ENCODE results near the gene FRAS1. TPM values are rescaled to one million over a fixed set of nuclear protein-coding genes. Genes with fewer than 3 reads are reported as not detected.

FRAS1 gene
- total RNA-seq, 2 experiments from 2014 or later: 0.09 TPM; not detected in 1

DNA sequence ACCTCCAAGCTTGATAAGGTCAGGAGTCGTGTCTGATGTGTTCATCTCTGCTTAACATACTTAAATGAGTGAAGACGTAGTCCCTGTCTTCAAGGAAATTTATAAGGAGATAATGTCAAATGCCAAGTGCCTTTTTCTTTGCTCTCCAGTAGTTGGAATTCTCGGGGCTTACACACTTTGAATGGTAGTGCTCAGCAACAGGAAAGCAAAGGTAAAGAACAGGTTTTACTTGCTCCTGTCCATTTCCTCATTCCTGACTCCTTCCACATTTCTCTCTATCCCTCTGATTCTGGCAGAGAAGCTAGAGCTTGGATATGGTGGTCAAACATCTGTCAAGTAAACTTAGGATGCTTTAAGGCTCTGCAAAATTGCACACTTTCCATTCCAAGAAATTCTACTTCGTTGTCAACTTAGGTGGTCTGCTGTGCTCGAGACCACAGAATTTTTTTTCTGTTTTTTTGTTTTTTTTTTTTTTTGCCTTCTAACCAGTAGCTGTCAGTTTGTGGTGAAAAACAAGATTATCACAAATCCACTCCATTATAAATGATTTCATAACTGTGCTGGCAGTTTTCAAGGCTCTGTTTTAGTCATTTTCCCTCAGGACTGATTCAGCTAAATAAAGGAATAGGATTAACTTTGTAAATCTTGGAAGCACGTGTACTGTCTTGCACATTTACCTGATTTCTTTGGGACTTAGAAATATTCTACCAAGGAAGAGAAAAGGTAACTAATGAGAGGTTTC, 313.7 kb downstream of the FRAS1 start:
- Mint-ChIP-seq H3K36me3 (ENCODE audit: low read depth) (no peaks in the 10 kb centered on the region), H3K4me3 (no peak overlapping the region), H3K9me3 (ENCODE audit: low read depth) (no peaks in the 10 kb centered on the region), H3K4me1 (no peaks in the 10 kb centered on the region), H3K27ac (no peak overlapping the region), H3K27me3 (no peaks in the 10 kb centered on the region)
- ATAC-seq (no peak), DNase-seq (no peak)
- ChIA-PET POLR2A (no interaction called here), CTCF (interaction anchor here (0.9 kb wide), 1 partner anchor 56 kb away, joined by 3 read pairs; no protein-coding TSS in a partner anchor)
- intact Hi-C loops (cut with DNase I, micrococcal nuclease): no loop called here

DNA sequence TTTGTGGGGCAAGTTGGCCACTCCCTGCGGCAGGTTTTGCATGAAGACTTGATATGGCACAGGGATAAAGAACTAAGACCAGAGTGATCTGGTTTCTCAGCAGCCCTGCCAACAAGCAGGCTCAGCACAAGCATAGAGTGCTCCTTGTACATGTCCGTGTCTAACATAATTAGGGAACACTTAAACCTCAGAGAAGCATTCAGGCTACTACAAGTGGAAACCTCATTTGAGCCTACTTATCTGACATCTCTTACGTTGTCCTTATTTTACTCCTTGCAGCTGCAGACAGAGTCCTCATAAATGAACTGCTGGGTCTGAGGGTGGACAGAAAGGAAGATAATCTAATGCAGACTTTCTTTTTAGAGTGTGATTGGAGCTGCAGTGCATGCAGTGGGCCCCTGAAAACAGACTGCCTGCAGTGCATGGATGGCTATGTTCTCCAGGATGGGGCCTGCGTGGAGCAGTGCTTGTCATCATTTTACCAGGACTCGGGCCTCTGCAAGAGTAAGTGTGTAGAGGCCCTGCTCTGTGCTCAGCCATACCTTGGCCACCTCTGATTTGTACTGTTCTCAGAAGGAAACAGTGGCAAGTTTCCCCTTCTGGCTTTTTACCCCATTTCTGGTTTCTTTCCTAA, 315.3 kb downstream of the FRAS1 start:
- no peak for ATAC-seq
- no peak overlapping the region for H3K27ac Mint-ChIP-seq
- H3K9me3 Mint-ChIP-seq (ENCODE audit: low read depth): no peaks in the 10 kb centered on the region
- no peaks in the 10 kb centered on the region for H3K27me3 Mint-ChIP-seq
- no peaks in the 10 kb centered on the region for H3K36me3 Mint-ChIP-seq (ENCODE audit: low read depth)
- no peak overlapping the region for H3K4me3 Mint-ChIP-seq
- no peak for DNase-seq
- ChIA-PET POLR2A (no interaction called here), CTCF (interaction anchor here (0.5 to 0.6 kb wide), 2 partner anchors 18 to 1142 kb away, joined by 3 to 4 read pairs; no protein-coding TSS in a partner anchor)
- intact Hi-C loops (cut with DNase I, micrococcal nuclease): no loop called here
- no peaks in the 10 kb centered on the region for H3K4me1 Mint-ChIP-seq

DNA sequence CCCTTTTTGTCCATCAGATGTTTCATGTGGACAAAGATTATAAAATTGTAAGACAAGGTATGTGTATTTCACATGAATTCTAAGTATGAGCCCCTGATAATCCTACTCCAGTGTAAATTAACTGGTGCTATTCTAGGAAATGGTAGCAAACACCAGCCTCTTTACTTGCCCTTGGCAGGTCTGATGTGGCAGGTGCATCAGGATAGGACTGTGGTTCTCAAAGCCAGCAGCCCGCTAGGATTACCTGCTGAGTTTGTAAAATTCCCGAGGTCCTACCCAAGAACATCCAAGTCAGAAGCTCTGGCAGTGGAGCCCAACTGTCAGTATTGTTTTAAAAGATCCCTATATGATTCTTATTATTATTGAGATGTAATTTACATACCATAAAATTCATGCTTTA, 320.4 kb downstream of the FRAS1 start:
- Mint-ChIP-seq H3K4me1 (no peaks in the 10 kb centered on the region), H3K27ac (no peak overlapping the region), H3K36me3 (ENCODE audit: low read depth) (no peaks in the 10 kb centered on the region), H3K27me3 (peaks cover 2% of the 10 kb centered on the region), H3K4me3 (no peak overlapping the region), H3K9me3 (ENCODE audit: low read depth) (no peaks in the 10 kb centered on the region)
- ATAC-seq (no peak), DNase-seq (no peak)
- intact Hi-C loops (cut with DNase I, micrococcal nuclease): no loop called here
- ChIA-PET POLR2A (no interaction called here), CTCF (no interaction called here)

DNA sequence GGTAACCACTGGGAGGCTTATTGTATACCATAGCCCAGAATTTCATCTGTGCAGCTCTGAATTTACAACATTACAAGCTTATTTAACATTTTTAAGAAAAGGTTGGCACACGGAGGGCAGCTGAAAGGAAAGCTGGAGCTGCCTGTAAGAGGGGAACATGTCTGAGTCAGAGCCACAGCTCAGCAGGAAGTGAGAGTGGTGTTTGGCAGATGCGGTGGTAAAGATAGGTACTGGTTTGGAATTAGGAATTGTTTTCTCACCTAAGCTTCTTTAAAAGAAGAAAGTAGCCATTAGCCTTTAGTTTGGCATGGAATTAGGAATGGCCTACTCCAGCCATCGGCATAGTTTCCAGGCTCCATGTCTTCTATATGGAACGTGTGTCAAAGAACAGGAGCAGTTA, 321.9 kb downstream of the FRAS1 start:
- intact Hi-C loops (cut with DNase I, micrococcal nuclease): no loop called here
- H3K4me1 Mint-ChIP-seq: no peaks in the 10 kb centered on the region
- no peak for DNase-seq

DNA sequence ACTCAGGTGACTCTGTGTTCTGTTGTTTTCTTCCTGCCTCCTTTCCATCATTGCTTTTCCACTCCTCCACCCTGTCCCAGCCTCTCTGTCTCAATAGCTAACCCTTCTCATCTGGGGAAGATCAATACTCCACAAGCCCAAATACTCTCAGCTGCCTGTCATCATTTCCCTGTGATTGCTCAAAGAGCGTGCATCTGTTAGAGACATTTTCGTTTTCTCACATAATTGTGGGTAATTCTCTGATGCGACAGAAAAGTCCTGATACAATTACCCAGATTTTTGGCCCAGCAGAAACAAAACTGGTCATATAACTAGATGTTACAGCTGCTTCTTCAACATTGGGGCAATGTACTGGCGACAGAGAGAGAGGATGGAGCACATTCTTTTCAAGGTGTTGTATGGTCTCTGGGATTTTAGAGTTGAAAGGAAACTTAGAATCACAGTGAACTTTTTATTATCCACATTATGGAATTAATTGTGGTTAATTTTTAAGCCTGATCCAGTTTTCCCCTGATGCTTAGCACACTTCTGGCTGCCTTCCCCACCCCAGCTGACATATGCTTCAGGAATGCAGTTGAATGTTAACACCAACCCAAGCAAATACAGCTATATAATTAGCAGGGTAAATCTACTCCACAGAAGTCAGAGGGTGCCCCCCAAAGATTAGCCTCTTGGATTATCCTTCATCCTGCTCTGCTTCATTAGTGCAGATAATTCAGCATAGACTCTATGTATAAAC, 323.0 kb downstream of the FRAS1 start:
- Mint-ChIP-seq H3K27ac (no peak overlapping the region), H3K36me3 (ENCODE audit: low read depth) (no peaks in the 10 kb centered on the region), H3K4me1 (no peaks in the 10 kb centered on the region), H3K4me3 (no peak overlapping the region), H3K9me3 (ENCODE audit: low read depth) (no peaks in the 10 kb centered on the region), H3K27me3 (peaks cover 6% of the 10 kb centered on the region)
- no peak for DNase-seq
- intact Hi-C loops (cut with DNase I, micrococcal nuclease): no loop called here
- no peak for ATAC-seq
- POLR2A ChIA-PET: no interaction called here
- CTCF ChIA-PET: interaction anchor here (0.5 kb wide), 1 partner anchor 1369 kb away, joined by 4 read pairs; no protein-coding TSS in a partner anchor

More for the DNA sequence above, 321.9 kb downstream of the FRAS1 start:
- no peak for ATAC-seq
- CTCF ChIA-PET: no interaction called here
- Mint-ChIP-seq H3K27me3 (peaks cover 6% of the 10 kb centered on the region), H3K9me3 (ENCODE audit: low read depth) (no peaks in the 10 kb centered on the region), H3K36me3 (ENCODE audit: low read depth) (no peaks in the 10 kb centered on the region), H3K4me3 (no peak overlapping the region), H3K27ac (no peak overlapping the region)
- POLR2A ChIA-PET: no interaction called here

DNA sequence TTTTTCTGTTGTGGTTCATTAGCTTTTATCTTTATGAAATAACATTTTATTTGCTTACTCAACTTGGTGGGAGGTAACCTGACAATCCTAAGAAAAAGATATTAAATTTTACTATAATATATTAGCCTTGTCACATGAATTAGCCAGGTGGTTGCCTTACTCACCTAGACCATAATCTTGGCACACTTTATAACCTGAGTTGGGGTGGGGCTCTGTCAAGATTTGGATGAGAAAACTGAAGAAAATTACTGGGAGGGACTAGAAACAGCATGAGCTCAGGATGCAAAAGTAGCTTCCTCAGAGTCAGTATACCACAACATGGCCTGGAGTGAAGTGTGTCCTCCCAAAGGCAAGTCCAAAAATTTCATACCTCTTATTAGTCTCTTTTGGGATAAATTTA, 329.6 kb downstream of the FRAS1 start:
- Mint-ChIP-seq H3K36me3 (ENCODE audit: low read depth) (no peaks in the 10 kb centered on the region), H3K9me3 (ENCODE audit: low read depth) (no peaks in the 10 kb centered on the region), H3K4me1 (no peaks in the 10 kb centered on the region), H3K4me3 (no peak overlapping the region), H3K27ac (no peak overlapping the region), H3K27me3 (peaks cover 4% of the 10 kb centered on the region)
- intact Hi-C loops (cut with DNase I, micrococcal nuclease): no loop called here
- ChIA-PET CTCF (no interaction called here), POLR2A (no interaction called here)
- ATAC-seq (no peak), DNase-seq (no peak)

DNA sequence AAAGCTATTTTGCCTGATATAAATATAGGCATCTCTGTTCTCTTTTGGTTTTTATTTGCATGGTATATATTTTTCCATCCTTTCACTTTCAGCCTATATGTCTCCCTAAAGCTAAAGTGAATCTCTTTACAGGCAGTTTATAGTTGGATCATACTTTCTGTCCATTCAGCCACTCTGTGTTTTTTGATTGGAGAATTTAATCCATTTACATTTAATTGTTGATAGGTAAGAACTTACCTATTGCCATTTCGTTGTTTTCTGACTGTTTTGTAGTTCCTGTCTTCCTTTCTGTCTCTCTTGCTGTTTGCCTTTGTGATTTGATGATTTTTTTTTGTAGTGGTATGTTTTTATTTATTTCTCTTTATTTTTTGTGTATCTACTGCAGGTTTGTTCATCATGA, 338.5 kb downstream of the FRAS1 start:
- ATAC-seq (no peak), DNase-seq (no peak)
- intact Hi-C loops (cut with DNase I, micrococcal nuclease): no loop called here
- no peak overlapping the region for H3K27ac Mint-ChIP-seq
- H3K9me3 Mint-ChIP-seq (ENCODE audit: low read depth): peaks cover 21% of the 10 kb centered on the region
- H3K27me3 Mint-ChIP-seq: peaks cover 18% of the 10 kb centered on the region
- no peak overlapping the region for H3K4me3 Mint-ChIP-seq
- ChIA-PET POLR2A (no interaction called here), CTCF (no interaction called here)
- no peaks in the 10 kb centered on the region for H3K4me1 Mint-ChIP-seq
- H3K36me3 Mint-ChIP-seq (ENCODE audit: low read depth): peaks cover 4% of the 10 kb centered on the region

DNA sequence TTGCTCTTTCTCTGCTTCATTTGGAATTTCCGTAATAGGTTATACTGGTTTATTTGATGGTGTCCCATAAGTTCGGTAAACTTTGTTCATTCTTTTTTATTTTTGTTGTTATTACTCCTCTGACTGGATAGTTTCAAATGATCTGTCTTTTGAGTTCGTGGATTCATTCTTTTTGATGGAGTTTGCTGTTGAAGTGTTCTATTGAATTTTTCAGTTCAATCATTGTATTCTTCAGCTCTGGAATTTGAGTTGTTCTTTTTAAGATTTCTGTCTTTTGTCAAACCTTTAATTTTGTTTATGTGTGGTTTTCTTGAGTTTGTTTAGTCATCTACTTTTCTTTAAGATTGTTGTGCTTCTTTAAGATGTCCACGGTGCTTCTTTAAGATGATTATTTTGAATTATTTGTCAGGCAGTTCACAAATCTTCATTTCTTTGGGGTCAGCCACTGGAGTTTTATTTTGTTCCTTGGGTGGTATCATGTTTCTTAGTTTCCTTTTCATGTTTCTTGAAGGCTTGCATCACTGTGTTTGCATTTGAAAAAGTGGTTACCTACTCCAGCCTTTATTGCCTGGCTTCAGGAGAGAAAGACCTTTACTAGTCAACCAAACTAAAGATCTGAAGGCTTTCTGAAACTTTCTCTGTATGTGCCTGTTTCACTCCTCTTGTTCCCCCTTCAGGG, 339.6 kb downstream of the FRAS1 start:
- Mint-ChIP-seq H3K9me3 (ENCODE audit: low read depth) (peaks cover 21% of the 10 kb centered on the region), H3K27me3 (peaks cover 18% of the 10 kb centered on the region), H3K27ac (no peak overlapping the region), H3K36me3 (ENCODE audit: low read depth) (peaks cover 4% of the 10 kb centered on the region), H3K4me3 (no peak overlapping the region), H3K4me1 (no peaks in the 10 kb centered on the region)
- ChIA-PET CTCF (no interaction called here), POLR2A (no interaction called here)
- no peak for DNase-seq
- intact Hi-C loops (cut with DNase I, micrococcal nuclease): no loop called here
- no peak for ATAC-seq

DNA sequence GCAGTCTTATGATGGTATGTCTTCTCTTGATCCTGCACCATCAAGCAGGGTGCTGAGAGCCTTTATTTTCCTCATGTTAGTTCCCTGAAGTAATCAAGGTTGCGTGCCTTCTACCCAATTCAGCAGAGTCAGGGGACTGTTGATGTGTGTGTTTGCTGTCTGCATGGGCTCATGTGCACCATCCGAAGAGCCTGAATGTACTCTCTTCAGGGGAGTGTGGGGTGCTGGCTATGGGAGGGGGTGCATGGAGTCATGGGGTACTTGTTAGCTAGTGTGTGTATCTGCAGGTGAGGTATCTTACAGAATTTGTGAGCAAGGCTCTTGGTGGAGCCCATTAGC, 340.1 kb downstream of the FRAS1 start:
- Mint-ChIP-seq H3K36me3 (ENCODE audit: low read depth) (peaks cover 4% of the 10 kb centered on the region), H3K9me3 (ENCODE audit: low read depth) (peaks cover 21% of the 10 kb centered on the region), H3K27me3 (peaks cover 17% of the 10 kb centered on the region), H3K27ac (no peak overlapping the region), H3K4me3 (no peak overlapping the region), H3K4me1 (no peaks in the 10 kb centered on the region)
- POLR2A ChIA-PET: no interaction called here
- intact Hi-C loops (cut with DNase I, micrococcal nuclease): no loop called here
- DNase-seq: no peak
- CTCF ChIA-PET: no interaction called here
- ATAC-seq: no peak

DNA sequence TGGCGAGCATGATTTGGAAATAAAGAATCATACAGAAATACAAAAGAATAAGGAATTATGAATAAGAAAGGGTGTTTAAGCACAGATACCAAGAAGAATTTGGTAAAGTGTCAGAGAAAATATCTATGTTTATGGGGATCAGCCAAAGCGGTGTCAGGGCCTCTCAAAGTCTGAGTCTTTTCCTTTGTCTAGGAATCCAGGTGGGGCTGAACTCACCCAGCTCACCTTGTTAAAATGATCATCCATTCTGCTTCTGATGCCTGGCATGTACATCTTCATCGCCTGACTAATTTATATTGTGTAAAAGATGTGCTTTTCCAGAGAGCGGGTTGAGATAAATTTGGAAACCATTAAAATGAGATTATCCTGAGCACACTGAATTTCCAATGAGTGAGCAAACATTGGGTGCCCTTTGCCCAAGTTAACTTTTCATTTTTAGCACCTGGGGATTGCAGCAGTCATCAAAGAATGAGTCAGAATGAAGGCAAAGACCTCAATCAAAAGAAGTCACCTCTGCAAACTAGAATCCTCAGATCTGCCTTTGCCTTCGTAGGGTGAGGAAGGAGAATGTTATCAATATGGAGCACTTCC, 352.6 kb downstream of the FRAS1 start:
- ChIA-PET CTCF (no interaction called here), POLR2A (no interaction called here)
- intact Hi-C loops (cut with DNase I, micrococcal nuclease): no loop called here
- Mint-ChIP-seq H3K27ac (no peak overlapping the region), H3K27me3 (peaks cover 4% of the 10 kb centered on the region), H3K9me3 (ENCODE audit: low read depth) (no peaks in the 10 kb centered on the region), H3K36me3 (ENCODE audit: low read depth) (no peaks in the 10 kb centered on the region), H3K4me1 (no peaks in the 10 kb centered on the region), H3K4me3 (no peak overlapping the region)
- DNase-seq (no peak), ATAC-seq (no peak)

DNA sequence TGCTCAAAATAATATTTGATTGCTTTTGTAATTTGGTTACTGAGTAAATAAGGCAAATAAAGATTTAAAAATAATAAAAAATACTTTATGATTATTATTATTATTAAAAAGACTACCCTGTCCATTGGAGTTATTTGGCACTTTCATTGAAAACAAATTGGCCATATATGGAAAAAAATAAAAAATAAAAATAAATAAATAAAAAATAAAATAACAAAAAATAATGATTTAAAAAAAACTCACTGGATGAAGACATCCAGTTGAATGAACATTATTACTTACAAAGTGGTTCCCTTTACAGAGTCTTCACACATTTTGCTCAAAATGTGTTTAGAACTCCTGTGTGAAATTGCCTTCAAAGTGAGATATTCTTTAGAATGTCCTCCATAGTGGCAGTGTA, 353.1 kb downstream of the FRAS1 start:
- Mint-ChIP-seq H3K27me3 (peaks cover 5% of the 10 kb centered on the region), H3K4me3 (no peak overlapping the region), H3K36me3 (ENCODE audit: low read depth) (no peaks in the 10 kb centered on the region), H3K9me3 (ENCODE audit: low read depth) (no peaks in the 10 kb centered on the region), H3K27ac (no peak overlapping the region), H3K4me1 (no peaks in the 10 kb centered on the region)
- no peak for ATAC-seq
- ChIA-PET CTCF (no interaction called here), POLR2A (no interaction called here)
- intact Hi-C loops (cut with DNase I, micrococcal nuclease): no loop called here
- no peak for DNase-seq
